ENCODE results near the gene SLC22A2. TPM values are rescaled to one million over a fixed set of nuclear protein-coding genes. Genes with fewer than 3 reads are reported as not detected.

SLC22A2 gene
- total RNA-seq, 1 donor from 2014 or later: not detected

- no peak for DNase-seq (ENCODE audit: low read depth)
- TF ChIP-seq CTCF (conservative IDR thresholded peaks at IDR 0.05; ENCODE audit: low read depth, low read length): no peak
Observed at GRCh38 chr6:160259598-160259997, 977 bp upstream of the SLC22A2 start.

GRCh38 chr6:160259143-160259425 lies 463 bp upstream of the SLC22A2 start:
- DNase-seq (ENCODE audit: low read depth): no peak
- peak overlapping the region; percentile 58 for H3K4me3 ChIP-seq (ENCODE audit: low read depth, low read length)
- no peak for TF ChIP-seq CTCF (conservative IDR thresholded peaks at IDR 0.05; ENCODE audit: low read depth, low read length)

More at GRCh38 chr6:160259598-160259997, 977 bp upstream of the SLC22A2 start:
- H3K4me3 ChIP-seq (ENCODE audit: low read depth, low read length): no peak overlapping the region

DNA sequence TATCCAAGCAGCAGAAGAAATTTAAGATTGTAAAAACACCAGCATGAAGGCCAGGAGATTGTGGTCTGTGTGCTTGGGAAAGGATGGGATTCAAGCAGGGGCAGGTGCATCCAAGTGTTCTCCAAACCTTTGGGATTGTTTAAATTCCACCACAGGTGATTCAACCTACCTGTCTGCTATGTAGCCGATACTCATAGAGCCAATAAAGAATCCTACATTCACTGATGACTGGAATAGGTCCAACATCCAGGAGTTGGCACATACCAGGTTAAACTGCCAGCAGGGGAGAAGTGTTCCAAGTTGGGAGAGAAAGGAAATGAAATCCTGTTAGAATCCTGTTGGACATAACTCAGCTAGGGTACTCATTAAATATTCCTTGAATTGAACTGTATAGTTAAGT lies 2.2 kb downstream of the SLC22A2 start:
- DNase-seq (ENCODE audit: low read depth): no peak
- no peak for TF ChIP-seq CTCF (conservative IDR thresholded peaks at IDR 0.05; ENCODE audit: low read depth, low read length)
- H3K4me3 ChIP-seq (ENCODE audit: low read depth, low read length): peak overlapping the region; percentile 58

DNA sequence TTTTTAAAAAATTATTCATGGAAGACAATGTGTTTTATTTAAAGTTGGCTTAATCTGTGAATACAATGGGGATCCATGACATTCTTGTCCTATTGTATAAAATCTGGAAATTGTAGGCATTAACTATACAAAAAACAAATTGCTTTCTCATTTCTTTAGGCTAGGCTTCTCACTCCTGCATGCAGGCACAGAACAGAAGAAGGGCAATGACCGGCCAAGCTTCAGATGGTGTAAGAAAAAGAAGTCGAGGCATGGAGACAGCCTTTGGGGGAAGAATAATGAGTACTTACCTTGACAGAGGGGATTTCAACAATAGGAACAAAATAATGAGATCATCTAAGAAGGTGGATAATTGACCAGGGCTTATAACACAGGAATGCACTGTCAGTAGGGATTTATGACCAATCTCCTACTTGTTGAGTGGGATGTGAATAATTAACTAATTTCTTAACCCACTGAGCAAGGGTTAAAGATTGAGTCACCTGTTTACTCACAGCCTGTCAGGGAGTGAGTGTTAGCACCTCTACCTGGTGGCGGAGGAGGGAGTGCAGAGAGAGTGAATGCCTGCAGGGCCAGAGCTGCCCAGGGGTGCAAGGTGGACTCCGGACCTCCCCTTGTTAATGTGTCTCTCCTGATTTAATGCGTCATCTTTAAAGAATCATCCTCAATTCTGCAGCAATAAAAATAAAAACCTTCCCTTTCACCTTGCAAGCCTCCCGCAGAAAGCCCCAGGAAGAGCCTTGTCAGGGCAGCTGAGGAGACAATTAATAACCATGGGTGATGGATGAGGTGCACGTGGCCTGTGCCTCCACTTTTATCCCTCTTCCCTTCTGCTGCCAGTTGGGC lies 3.9 kb downstream of the SLC22A2 start:
- peak; percentile 28 for TF ChIP-seq CTCF (conservative IDR thresholded peaks at IDR 0.05; ENCODE audit: low read depth, low read length)
- DNase-seq (ENCODE audit: low read depth): peak; percentile 99
- no peak overlapping the region for H3K4me3 ChIP-seq (ENCODE audit: low read depth, low read length)

DNA sequence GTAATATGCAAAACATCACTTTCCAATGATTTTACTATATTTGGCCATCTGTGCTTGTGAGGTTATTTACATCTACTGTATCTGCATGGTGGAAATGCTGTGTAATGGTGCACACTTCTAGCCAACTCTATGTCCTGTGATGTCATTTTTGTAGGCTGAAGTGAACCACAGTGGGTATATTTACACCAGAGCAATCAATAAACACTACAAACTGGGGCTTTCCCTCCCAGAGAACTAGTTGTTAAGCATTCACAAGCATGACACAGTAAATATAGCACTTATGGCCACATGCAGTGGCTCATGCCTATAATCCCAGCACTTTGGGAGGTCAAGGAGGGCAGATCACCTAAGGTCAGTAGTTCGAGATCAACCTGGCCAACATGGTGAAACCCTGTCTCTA lies 4.9 kb downstream of the SLC22A2 start:
- H3K4me3 ChIP-seq (ENCODE audit: low read depth, low read length): no peak overlapping the region
- no peak for TF ChIP-seq CTCF (conservative IDR thresholded peaks at IDR 0.05; ENCODE audit: low read depth, low read length)
- DNase-seq (ENCODE audit: low read depth): no peak

DNA sequence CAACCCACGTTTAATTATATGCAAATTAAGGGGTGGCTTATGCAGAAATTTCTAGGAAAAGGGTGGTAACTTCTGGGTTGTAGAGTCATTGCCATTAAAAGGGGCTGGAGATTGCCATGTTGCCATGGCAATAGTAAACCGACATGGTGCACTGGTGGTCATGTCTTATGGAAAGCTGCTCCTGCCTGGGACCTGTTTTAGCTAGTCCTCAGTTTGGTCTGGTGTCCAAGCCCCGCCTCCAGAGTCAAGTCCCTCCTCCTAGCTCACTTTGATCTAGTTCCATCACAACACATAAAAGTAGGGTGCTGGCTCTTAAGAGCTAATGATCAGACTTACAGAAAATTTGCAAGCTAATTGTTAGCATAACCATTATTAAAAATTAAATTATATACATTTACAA lies 5.3 kb downstream of the SLC22A2 start:
- no peak for DNase-seq (ENCODE audit: low read depth)
- no peak overlapping the region for H3K4me3 ChIP-seq (ENCODE audit: low read depth, low read length)
- TF ChIP-seq CTCF (conservative IDR thresholded peaks at IDR 0.05; ENCODE audit: low read depth, low read length): no peak

Data from epithelial cell of proximal tubule (primary cell).